ENCODE data around the gene NRP2. TPM values are rescaled to one million over a fixed set of nuclear protein-coding genes. Genes with fewer than 3 reads are reported as not detected.

Gene NRP2
- total and polyA plus RNA-seq, 2 experiments from 2014 or later, result 61.0 to 79.2 TPM

DNA sequence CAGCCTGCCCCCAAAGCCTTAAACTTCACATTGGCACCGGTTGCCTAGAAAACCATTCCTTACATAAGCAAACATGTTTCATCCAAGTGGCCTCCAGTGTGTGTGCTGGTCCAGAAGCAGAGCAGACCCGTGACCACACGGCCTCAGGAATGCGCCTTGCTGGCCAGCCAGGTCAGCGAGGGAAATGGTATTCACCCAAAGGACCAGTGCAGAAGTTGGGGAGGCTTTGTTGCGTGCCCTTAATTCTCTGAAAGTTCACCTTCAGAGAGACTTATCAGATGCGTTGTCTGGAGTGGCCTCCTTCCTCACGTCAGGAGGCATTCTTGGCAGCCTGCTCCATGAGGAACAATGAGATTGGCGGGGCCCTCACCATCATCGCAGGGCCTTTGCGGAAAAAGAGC lies 25.9 kb downstream of the NRP2 start:
- Histone ChIP-seq H3K36me3 (replicated peaks; ENCODE audit: insufficient read depth, low read depth) (no peaks in the 10 kb centered on the region), H3K4me1 (ENCODE audit: insufficient read depth) (peaks cover 11% of the 10 kb centered on the region), H3K27me3 (no peaks in the 10 kb centered on the region), H4K20me1 (ENCODE audit: insufficient read depth, poor library complexity, severe bottlenecking) (no peaks in the 10 kb centered on the region), H3K4me2 (no peak overlapping the region), H2AFZ (no peak overlapping the region), H3K79me2 (peaks cover 37% of the 10 kb centered on the region), H3K27ac (no peak overlapping the region), H3K9me3 (ENCODE audit: low read depth) (no peaks in the 10 kb centered on the region), H3K9me2 (replicated peaks; ENCODE audit: insufficient read depth) (no peaks in the 10 kb centered on the region), H3K4me3 (no peak overlapping the region)
- TF ChIP-seq EZH2phosphoT487 (IDR thresholded peaks at IDR 0.05; ENCODE audit: low read depth, severe bottlenecking, unreplicated experiment) (no peak), EZH2 (IDR thresholded peaks at IDR 0.05; ENCODE audit: borderline replicate concordance) (no peak)
- TF ChIP-seq, protein P1, sequence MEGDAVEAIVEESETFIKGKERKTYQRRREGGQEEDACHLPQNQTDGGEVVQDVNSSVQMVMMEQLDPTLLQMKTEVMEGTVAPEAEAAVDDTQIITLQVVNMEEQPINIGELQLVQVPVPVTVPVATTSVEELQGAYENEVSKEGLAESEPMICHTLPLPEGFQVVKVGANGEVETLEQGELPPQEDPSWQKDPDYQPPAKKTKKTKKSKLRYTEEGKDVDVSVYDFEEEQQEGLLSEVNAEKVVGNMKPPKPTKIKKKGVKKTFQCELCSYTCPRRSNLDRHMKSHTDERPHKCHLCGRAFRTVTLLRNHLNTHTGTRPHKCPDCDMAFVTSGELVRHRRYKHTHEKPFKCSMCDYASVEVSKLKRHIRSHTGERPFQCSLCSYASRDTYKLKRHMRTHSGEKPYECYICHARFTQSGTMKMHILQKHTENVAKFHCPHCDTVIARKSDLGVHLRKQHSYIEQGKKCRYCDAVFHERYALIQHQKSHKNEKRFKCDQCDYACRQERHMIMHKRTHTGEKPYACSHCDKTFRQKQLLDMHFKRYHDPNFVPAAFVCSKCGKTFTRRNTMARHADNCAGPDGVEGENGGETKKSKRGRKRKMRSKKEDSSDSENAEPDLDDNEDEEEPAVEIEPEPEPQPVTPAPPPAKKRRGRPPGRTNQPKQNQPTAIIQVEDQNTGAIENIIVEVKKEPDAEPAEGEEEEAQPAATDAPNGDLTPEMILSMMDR (IDR thresholded peaks at IDR 0.05; ENCODE audit: poor library complexity), result no peak
- DNase-seq (ENCODE audit: low spot score), result no peak
- WGBS (ENCODE audit: low lambda C conversion rate, missing lambda C conversion rate), result 92% methylated on average over 11 of the region's 11 CpGs

DNA sequence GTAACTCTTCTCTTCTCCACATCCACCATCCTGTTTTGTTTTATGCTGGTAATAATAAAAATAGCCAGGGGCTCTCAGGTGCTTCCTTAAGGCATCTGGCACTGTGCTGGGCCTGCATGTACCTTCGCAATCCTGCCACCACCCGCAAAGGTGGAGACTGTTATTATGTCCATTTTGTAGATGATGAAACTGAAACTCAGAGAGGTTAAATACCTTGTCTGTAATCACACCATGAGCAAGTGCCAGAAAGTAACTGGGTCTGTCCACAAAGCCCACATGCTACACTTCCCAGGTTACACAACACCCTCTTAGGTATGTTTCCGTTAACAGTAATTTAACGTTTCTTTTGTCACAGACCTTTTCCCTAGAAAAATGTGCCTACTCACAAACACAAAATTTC lies 27.0 kb downstream of the NRP2 start:
- Histone ChIP-seq H3K9me2 (replicated peaks; ENCODE audit: insufficient read depth) (no peaks in the 10 kb centered on the region), H3K36me3 (replicated peaks; ENCODE audit: insufficient read depth, low read depth) (no peaks in the 10 kb centered on the region), H3K4me1 (ENCODE audit: insufficient read depth) (peaks cover 14% of the 10 kb centered on the region), H3K27me3 (no peaks in the 10 kb centered on the region), H2AFZ (no peak overlapping the region), H3K27ac (no peak overlapping the region), H3K79me2 (peaks cover 35% of the 10 kb centered on the region), H4K20me1 (ENCODE audit: insufficient read depth, poor library complexity, severe bottlenecking) (no peaks in the 10 kb centered on the region), H3K4me3 (no peak overlapping the region), H3K4me2 (no peak overlapping the region), H3K9me3 (ENCODE audit: low read depth) (no peaks in the 10 kb centered on the region)
- 92% methylated on average over 4 of the region's 4 CpGs for WGBS (ENCODE audit: low lambda C conversion rate, missing lambda C conversion rate)
- no peak for DNase-seq (ENCODE audit: low spot score)
- TF ChIP-seq, protein P1 (IDR thresholded peaks at IDR 0.05; ENCODE audit: poor library complexity), result no peak
- no peak for TF ChIP-seq EZH2phosphoT487 (IDR thresholded peaks at IDR 0.05; ENCODE audit: low read depth, severe bottlenecking, unreplicated experiment)

DNA sequence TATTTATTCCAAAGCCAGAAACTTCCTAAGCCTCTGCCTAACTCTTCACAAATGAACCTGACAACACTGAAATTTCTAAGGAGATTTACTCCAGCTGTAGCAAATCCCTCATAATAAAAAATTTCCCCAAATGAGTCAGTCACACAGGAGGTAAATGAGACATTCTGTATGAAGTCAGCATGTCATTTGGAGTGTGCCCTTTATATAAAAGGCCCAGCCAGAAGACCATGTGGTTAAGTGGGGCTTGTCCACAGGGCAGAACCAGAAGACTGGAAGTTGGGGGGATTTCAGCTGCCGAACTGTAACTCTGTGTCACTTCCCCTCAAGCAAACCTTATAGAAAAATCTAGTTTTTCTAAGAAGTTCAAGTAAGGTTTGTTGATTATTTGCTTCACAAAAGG lies 30.2 kb downstream of the NRP2 start:
- peaks cover 26% of the 10 kb centered on the region for H3K79me2 ChIP-seq

More for the DNA sequence above, 30.2 kb downstream of the NRP2 start:
- no peak overlapping the region for H3K4me2 ChIP-seq
- 52% methylated on average over 1 of the region's 1 CpG for WGBS (ENCODE audit: low lambda C conversion rate, missing lambda C conversion rate)
- TF ChIP-seq, protein P1 (IDR thresholded peaks at IDR 0.05; ENCODE audit: poor library complexity), result no peak
- no peak for TF ChIP-seq EZH2phosphoT487 (IDR thresholded peaks at IDR 0.05; ENCODE audit: low read depth, severe bottlenecking, unreplicated experiment)
- TF ChIP-seq EZH2 (IDR thresholded peaks at IDR 0.05; ENCODE audit: borderline replicate concordance), result no peak
- no peaks in the 10 kb centered on the region for H4K20me1 ChIP-seq (ENCODE audit: insufficient read depth, poor library complexity, severe bottlenecking)
- H2AFZ ChIP-seq, result no peak overlapping the region
- no peak for DNase-seq (ENCODE audit: low spot score)
- H3K4me3 ChIP-seq, result no peak overlapping the region
- H3K4me1 ChIP-seq (ENCODE audit: insufficient read depth), result peaks cover 24% of the 10 kb centered on the region
- H3K27ac ChIP-seq, result peak overlapping the region; percentile 2
- H3K36me3 ChIP-seq (replicated peaks; ENCODE audit: insufficient read depth, low read depth), result no peaks in the 10 kb centered on the region
- no peaks in the 10 kb centered on the region for H3K27me3 ChIP-seq
- no peaks in the 10 kb centered on the region for H3K9me2 ChIP-seq (replicated peaks; ENCODE audit: insufficient read depth)
- no peaks in the 10 kb centered on the region for H3K9me3 ChIP-seq (ENCODE audit: low read depth)
